Measurements from ENCODE around the gene NR3C2.

NR3C2 gene

DNA sequence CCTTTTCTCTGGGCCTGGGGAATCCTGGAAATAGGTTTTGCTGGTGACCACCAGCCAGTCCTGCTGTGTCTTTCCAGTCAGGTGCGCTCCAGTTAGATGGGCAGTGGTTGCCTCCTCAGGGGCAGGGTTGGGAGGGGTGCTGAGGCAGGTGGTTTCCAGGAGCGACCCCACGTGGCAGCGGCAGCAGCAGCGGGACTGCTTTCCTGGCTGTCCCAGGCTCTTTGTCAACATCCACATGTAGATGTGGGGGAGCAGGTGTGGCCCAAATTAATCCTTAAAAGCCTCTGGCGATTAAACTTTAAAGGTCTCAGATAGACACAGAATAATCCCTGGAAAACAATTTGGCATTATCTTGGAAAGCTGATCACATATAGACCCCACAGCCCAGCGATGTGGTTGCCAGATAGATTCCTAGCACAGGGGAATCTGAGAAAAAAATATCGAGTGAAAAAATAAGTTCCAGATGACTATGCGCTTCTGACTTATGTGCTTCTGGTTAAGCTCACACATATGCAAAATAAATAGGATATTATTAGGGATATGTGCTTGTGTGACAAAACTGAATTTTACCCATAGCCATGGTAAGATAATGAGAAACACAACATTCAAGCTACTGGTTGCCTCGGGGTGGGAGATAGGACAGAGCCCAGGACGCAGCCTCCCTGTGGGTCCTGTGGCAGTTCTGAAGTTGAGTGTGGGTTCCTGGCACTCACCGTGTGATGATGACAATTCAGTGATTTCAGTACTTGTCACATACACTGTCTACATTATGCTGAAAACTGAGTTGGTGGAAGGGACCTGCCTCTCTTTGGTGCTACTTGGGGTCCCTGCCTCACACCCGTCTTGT, 373.9 kb downstream of the NR3C2 start:
- no peak for DNase-seq

DNA sequence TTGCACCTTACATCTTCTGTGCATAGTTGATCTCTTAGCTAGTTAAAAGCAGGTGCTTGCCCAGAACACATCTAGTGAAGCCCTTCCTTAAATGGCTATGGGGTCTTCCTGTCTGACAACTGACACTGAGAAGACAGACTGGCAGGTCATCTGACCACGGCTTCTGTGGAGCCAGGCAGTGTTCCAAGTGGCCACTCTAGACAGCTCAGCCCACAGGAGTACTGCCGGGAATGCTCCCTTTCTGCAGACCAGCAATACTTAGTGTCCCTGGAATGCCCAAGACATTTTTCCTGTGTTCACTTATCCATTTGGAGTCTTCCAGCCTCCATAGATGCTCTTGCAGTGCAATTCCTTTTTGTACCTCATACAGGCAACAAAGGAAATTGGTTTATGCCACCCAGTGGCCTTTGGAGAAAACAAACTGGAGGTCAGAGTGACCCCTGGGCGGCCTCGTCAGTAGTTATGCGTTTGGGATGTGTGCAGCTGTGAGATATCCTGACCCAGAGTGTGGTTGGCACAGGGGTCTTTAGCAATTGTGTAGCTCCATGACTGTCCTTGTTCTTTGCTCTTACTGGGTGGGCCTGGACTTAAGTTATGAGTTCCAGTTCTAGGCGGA, 374.8 kb downstream of the NR3C2 start:
- DNase-seq, result no peak

DNA sequence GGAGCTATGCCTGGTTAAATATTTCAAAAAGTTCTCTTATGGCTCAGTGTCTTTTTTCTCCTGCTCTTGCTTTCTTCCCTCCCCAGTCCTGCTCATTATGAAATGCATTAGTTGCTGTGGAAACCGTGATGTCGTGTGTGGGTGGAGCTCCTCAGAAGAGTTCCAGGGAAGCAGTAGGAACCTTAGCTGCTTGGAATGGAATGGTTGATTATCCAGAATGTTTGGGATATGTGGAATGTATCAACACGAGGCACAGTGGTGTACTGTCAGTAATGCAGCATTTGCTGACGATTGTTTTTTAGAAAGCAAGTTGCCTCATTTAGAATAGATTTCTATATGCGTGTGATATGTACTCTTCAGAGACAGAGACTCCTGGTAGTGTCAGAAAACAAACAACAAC, 377.1 kb downstream of the NR3C2 start:
- DNase-seq, result no peak

DNA sequence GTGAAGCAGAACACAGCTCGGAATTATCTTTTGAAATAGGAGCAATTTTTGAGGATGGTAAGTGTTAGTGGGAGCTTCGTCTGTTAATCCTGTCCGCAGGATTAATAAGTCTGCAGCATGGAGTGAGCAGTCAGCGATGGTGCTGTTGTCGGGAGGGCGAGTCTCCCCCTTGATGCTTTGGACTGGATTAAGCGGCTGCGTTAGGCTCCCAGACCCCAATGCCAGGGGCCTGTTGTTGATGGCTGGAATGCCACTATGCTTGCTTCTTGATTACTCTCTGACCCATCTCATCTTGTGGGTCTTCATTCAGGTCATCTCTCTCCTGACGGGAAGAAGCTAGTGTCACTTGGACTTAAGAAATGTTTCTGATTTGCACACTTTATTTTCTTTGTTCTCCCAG, 377.8 kb downstream of the NR3C2 start:
- no peak for DNase-seq

DNA sequence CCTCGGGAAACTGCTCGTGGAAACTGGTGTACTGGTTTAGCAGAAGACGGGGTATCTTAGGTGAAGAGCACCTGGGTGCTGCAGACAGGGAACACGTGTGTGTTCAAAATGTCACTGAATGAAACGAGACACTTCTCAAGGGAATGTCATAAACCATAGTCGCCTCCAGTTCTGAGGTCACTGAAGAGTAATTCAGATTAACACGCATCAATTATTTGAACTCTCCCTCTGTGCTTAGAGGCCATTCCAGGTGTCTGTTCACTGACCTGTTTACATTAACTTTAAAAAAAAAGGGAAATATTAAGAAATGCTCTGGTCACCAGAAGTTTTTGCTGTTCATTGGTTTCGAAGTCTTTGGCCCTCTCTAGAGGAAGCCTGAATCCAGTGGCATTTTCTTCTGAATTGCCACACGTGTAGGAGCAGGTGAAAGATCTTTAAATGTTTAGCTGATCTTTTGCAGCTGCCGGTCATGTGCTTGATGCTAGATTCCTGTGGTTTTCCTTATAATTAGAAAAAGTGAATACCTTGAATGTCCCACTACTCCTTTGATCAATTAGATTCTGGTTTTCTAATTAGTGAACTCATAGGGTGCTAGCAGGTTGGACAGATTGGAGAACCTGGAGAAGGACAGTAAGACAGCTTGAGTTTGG, 379.8 kb downstream of the NR3C2 start:
- DNase-seq, result no peak

DNA sequence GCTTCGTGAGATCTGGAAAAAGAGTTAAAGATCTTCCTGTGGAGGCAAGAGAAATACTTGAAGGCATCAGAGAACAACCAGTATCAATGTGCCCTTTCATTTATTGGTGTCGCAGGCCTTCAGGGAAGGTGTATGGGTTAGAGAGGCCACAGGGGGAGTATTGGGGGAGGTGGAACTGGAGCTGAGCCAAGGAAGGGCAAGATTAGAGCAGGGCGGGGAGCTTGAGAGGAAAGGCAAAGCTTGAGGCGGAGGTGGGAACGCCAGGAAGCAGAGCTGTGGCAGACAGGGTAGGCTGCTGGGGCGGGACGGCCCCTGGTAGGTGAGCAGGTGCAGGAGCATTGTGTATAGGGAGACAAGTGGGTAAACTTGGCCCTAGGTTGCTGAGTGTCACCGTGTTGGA, 380.4 kb downstream of the NR3C2 start:
- DNase-seq, result no peak

DNA sequence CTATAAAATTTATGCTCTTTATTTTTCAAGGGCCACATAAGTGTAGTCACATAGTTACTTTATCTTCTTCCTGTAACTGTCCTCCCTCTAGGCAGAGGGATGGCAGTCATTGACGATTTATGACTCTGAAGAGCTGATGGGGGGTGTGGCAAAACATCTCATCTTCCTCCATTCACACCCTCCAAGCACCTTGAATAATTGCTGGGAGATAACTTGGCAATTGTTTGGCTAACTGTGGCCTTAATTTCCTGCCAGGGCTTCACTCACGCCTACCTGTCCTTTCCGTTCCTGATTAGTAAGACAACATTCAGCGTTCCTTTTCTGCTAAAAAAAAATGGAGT, 381.1 kb downstream of the NR3C2 start:
- DNase-seq, result peak; percentile 8

DNA sequence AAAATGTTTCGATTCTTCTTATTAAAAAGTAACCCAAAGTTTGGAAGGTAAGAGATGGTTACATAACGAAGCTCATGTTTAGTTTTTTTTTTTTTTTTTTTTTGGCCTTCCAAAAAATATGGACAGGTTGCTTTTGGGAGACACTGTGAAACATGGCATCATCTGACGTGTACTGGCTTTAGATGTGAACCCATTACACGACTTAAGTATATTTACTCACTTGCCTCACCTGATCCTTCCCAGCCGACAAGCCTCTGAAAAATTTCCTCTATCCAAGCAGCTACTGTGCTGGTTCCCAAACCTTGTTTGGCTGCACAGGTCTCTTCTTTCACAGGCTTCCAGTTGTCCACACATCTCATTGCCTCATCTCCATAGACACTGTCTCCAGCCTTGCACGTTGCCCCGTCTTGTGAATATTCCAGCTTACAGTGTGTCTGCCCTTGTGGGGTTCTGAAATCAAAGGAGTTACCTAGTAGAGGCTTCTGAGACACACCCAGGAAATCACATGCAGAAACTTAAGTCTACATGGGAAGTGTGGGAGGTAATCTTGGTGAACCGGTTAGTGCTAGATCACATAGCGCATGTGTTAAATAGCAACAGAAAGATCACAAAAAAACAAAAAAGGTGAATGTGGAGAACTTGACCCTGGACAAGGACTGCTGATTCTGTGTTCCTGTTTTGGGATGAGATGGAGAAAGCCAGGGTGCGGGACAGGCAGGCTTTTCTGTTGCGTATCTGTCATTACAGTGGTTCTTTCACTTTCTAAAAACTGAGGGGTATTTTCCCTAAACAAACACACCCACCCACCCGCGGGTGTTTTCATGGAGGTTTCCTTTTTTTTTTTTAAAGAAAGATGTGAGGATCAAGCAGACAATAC, 381.7 kb downstream of the NR3C2 start:
- DNase-seq, result peak; percentile 16

DNA sequence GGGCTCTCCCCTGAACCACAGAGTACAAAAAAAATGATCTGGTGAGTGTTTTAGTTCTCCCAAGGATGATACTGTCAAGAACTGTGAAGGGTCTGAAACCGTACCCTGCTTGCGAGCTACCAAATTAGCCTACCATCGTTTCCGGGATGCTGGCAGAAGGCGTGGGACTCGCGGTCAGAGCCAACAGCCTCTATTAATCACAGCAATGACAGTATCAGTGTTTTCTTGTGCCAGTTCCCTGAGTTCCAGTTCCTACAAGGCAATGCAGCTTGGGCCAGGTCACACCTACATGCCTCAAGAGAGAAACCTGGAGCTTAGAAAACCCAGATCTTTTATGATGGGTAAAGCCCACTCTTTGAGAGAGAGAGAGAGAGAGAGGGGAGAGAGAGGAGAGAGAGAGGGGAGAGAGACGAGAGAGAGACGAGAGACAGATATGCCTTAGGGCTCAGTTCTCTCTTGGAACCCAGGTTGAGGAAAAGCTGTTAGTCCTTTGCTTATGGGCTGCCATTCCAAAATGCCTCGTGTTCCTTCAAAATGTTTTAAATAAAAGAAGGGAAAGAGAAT, 382.5 kb downstream of the NR3C2 start:
- no peak for DNase-seq

DNA sequence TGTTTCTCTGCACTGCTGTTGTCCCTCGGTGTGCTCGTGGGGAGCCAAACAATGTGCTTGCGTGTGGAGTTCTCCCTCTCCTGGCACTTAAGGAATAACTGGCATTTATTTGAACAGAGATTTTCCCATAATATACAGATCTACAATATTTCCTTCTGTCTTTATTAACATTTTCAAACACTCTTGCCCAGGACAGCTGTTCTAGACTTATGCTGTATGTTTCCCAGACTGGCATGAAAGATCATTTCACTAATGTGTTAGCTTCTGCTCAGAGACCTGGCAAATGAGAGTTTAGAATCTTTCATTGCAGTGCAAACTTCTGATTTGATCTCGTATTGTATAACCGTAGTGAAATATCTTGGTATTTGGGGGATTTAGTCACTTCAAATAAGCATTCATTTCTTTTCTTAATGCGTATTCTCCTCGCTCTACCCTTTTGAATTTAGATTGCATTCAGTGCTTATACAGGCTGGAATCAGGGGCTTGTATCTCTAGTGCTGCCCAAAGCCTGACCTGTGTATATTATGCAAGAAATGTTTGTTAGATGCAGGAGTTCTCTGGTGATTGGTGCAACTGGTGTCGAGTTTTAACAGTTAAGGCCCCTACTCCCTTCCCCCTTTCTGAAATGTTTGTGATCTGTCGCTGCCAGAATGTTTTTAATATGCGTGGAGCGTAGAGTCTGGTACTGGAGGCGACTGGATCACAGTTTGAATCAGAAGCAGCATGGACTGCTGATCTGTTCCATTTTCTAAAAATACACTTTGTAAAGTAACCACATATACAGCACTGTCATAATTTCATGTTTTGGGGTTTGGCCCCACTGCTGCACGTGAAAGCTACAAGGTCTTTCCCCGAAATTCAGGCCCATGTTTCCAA, 384.0 kb downstream of the NR3C2 start:
- DNase-seq, result no peak

DNA sequence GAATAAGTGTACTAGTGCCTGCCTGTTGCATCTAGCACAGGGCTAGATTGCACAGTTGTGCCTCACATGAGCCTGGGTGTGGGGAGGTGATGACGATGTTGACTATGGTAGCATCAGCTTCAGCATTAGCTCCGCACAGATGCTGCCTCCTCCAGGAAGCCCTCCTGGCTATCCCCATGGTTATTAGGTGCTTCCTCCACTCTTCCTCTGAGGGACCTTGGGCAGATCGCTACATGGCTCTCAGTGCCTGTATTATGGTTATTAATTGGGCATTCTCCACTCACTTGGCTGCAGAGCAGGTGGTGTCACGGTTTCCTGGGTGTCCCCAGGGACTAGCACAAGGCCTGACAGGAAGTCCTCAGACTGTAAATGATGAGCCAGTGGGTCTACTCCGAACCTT, 384.7 kb downstream of the NR3C2 start:
- DNase-seq, result no peak

DNA sequence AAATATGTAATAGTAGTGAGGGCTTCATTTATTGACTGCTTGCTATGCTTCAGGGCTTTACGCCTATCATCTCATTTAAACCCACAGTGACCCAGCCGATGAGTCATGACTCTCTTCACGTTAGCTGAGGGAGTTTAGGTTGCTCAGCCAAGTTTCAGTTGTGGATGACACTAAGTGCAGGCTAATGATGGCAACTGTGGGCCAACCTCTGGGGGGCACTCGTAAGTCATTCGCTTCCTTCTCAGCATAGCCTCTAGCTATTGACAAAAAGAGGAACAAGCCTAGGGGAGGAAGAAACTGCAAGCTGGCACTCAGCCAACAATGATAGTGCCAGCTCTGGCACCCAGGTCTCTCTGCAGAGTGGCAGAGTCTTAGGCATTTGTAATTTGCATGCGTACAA, 385.3 kb downstream of the NR3C2 start:
- DNase-seq, result peak; percentile 81

DNA sequence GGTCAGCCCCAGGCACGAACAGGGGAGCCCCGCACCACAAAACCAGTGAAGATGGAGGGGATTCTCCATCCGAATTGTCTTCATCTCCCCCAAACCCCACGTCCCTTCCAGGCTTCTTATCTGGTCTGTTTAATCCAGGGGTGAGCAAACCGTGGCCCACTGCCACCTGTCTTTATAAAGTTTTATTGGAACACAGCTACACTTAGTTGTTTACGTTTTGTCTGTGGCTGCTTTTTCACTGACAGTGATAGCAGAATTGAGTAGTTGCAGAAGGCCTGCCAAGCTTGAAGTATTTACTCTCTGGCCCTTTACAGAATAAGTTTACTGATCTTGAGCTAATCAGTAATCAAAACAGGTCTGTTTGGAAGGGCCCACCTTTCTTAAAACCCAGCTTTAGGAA, 386.4 kb downstream of the NR3C2 start:
- no peak for DNase-seq

DNA sequence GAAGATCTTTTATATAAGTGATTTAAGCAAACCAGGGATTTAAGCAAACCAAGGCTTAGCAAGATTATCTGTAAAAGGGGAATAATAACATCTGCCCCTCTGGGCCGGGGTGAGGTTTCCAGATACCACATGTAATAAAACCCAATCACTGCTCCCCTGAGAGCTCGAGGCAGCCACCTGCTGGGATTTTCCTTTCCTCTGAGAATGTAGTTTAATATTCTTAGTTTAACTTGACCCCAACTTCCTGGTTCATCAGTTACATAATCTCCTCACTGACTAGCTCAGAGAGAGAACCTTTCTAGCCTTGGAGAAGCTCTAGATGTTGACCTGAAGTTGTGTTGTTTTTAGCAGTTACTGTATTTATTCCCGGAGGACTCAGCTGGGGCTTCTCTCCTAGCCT, 387.9 kb downstream of the NR3C2 start:
- DNase-seq, result no peak

DNA sequence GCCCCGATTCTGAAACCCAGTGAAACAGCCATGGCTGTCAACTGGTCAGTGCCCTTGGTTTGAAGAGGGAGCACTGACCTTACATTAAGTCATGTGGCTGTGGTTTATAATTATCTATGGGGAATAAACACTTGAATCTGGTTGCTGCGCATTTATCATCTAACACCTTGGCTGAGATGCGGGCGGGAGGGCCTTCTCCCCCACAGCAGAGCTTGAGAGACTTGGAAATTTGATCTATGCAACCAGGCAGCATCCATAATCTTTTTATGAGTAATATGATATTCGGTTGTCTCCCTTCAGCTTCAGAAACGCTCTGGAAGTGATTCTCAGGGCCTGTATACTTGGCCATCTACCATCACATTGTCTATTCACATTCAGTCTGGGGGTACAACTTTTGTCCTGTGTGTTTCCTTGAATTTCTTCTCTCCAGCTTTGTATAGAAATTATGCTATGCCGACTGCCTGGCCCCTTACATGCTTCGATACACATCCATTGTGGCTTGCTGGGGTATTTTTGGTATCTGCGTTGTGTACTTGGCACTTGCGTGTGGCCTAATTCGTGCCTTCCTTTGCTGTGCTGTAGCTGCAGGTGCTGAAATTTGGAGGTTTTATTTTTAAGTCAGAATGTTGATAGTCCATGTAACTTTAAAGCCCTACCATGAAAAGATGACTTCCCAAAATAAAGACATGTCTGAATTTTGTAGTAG, 388.8 kb downstream of the NR3C2 start:
- DNase-seq, result no peak

DNA sequence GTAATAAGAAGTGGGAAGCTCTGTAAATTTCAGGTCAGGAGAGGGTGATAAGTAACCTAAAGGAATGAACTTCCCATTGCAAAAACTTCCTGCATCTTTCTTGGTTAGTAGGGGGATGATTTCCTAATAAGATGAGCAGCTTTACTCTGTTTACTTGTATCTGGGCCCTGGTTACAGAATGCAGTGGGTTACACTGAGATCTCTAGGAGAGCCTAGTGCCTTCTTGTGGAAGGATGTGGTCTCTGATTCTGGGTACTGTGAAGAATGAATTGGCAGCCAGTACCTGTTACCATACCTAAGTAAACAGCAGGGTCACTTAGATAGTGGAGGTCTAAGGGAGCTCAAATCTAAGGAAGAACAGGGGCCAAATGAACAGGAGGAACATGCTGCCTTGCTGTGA, 389.8 kb downstream of the NR3C2 start:
- peak; percentile 37 for DNase-seq

DNA sequence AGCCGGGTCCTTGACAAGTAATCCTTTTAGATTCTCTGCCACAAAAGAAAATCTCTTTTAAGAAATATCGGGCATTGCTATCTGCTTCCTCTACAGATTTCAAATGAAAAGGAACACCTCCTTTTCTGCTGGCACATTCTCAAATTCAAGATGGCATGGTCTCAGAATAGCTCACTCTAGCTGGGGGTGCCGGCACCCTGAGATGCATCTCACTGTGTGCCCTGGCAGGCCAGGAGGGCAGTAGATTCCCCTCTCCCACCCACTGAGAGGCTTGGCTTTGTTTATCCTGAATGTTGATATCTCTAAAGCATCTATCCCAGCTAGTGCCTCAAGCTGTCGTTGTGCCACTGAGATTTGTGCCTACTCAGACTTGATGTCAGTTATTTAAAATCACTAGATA, 390.8 kb downstream of the NR3C2 start:
- DNase-seq, result no peak

DNA sequence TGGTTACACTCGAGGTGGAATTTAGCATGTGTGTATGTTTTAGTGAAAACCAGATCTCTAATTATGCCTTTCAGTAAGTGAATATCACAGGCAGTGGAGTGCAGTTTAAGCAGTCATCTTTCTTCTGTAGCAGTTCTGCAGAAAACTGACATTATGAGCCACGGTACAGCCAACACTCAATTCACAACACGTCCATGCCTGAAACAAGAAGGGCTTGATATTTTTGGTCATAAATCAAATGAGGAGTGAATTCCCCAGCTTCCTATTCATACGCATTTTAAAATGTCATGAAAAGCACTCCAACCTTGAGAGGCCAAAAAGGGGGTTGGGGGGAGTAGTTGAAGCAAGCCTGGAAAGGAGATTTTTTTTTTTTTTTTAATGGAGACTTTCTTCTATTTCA, 393.6 kb downstream of the NR3C2 start:
- no peak for DNase-seq

DNA sequence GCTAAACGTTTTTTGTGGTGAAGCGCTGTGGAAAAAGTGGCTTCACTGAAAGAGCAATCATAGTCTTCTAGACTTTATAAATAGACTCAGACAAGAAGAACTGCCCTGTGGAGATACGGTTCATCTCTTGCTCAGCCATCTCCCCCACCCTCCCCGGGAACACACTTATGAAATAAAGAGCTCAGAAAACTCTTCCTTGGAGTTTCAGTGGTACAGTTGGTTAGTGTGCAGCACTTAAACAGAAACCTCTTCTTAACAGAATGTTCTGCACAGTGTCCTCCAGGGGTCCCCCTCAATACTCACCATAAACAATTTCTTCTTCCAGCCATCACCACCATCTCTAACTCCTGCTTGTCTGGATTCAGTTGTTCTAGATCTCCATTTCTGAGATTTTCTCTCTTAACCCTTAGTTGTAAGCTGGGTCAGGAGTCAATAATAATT, 397.3 kb downstream of the NR3C2 start:
- no peak for DNase-seq

DNA sequence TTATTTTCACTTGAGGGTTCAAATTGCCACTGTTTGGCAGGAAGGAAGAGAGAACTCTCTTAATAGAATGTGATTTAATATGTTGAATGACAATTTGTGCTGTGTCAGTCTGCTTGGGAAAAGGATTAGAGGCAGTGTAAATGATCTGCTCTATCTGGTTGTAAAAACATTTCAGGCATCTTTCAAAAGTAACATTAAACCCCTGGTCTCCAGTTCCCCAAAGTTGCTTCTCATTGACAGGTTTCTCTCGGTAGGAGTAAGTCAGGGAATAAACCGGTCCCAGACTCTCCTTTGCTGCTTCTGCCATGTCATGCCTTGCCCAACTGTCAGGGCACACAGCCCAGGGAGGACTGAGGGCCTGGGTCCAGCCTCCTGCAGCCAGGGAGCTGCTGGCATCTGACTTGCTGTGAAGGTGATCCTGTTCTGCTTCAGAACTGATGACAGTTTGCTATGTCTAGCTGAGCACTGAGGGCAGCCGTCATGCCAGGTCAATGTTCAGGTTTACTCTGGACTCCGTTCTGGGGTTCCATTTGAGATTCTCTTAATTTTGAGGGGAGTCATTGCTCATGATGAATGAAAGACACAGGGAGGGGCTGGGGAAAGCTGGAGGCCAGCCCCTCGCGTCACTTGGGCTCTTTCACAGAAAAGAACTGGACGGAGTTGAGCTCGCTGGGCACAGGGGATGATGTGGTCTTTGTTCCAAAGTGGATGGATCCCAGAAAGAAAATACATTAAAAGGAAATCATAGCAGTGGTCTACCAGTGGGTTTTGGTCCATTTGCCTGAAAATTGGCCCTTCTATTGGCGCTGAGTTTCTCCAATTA, 397.9 kb downstream of the NR3C2 start:
- no peak for DNase-seq

All from activated CD4-positive, alpha-beta T cell treated with anti-CD3 and anti-CD28 coated beads, Interleukin-2, amount 50 U/mL, for 16 hours (primary cell).